Hepatocyte (in vitro differentiated cells): ENCODE measurements around the gene TMEM44.

Experiments used
- CTCF ChIP-seq: fragments of 200-600 bp; sonication (generic); IDR thresholded peaks from 2 replicates; pipeline ENCODE4 v1.5.1; 2016; ENCODE audit warnings: antibody characterized with exemption, mild to moderate bottlenecking; ENCODE audit not compliant: poor library complexity
- EZH2 ChIP-seq: fragments of 200-600 bp; sonication (generic); IDR thresholded peaks from 2 replicates; pipeline ENCODE4 v1.6.1; 2016; ENCODE audit warnings: antibody characterized with exemption, mild to moderate bottlenecking, borderline replicate concordance

- TF ChIP-seq CTCF (no peak), EZH2 (no peak)
Measured at GRCh38 chr3:194661946-194662345, 28.7 kb upstream of the TMEM44 start.
